Activated T-helper 1 cell treated with anti-CD3 and anti-CD28 coated beads, Interleukin-2, amount 50 U/mL, for 16 hours (primary cell): ENCODE results near the gene TMEM145.
"Not testable (repeated sequence)": the region's sequence is repeated elsewhere in the genome, so short reads cannot be mapped to it uniquely, and the experiment has no call there.

Experiments
- DNase-seq, 2 donors: peaks; one replicate each; pipeline ENCODE4 v3.0.0-alpha.2; 2020; ENCODE audit warnings: low read depth in 1 of 2, low spot score in 1 of 2

TMEM145 gene

DNA sequence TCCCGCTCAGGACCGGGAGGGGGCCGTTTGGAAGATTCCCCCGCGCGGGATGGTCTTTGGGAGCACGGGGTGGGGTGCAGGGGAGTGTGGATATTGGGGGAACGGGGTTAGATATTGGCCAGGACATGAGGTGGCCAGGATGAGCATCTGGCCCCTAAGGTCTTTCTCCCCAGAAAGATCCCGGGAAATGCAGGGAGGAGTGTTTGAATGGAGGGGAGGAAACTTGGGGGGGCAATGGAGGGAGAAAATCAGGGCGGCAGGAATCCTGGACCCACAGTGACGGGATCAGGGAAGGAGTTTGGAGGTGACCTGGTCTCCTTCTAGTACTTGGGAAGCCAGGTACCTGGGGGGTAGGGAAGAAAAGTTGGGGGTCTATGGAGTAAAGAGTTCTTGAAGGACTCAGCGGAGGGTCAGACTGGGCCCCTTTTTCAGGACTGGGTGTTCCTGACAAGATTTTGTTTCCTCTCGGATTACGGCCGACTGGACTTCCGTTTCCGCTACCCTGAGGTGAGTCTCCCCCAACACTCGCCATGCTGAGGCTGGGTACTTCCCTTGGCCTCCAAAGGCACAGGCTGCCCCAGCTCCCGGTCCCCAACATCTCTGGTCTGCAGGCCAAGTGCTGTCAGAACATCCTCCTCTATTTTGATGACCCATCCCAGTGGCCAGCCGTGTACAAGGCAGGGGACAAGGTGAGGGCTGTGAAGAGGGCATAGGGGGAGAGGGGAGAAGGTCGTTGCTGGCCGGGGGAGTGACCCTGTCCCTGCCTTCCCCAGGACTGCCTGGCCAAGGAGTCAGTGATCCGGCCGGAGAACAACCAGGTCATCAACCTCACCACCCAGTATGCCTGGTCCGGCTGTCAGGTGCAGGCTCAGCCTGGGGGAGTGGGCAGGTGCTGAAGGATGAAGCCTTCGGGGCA, 989 bp downstream of the TMEM145 start:
- DNase-seq: no peak

DNA sequence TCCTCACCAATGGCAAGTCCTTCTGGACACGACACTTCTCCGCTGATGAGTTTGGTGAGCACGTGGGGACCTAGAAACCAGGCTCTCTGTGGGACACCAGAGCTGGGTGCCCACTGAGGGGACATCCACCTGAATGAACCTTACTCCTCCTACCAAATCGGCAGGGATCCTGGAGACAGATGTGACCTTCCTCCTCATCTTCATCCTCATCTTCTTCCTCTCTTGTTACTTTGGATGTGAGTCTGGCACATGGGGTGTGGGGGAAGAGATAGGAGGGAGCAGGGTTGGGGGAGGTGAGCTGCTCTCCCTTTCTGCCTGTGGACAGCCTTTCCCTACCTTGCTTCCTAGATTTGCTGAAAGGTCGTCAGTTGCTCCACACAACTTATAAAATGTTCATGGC, 1.9 kb downstream of the TMEM145 start:
- no peak for DNase-seq

DNA sequence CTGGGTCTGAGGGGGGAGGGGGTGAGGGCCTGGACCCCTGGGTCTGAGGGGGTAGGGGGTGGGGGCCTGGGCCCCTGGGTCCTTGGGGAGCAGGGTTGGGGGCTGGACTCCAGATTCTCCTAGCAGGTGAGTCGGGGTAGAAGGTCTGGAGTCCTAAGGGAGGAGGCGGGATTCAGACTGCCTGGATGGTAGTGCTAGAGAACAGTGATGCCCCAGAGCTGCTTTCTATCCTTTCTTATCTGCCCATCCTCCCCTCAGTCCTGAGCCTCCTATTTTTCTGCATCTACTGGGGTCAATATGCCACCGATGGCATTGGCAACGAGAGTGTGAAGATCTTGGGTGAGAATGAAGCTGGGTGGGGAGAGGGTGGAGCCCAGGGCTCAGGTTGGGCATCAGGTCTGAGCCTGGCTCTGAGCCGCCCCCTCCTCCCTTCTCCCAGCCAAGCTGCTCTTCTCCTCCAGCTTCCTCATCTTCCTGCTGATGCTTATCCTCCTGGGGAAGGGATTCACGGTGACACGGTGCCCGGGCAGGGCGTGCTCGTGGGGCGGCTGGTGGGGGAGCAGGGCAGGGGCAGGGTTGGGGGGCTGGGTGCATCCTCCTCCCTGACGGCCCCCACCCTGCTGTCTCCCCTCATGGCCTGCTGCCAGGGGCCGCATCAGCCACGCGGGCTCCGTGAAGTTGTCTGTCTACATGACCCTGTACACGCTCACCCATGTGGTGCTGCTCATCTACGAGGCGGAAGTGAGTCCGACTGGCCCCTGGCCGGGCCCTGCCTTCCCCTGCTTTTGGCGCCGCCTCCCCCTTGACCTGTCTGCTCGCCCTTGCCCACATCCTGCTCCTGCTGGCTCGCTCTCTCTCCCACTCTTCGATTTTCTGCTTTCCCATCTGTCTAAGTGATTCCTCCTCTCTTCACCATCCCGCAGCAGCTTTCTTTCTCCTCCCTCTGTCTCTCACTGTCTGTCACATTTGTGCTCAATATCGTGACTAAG, 3.4 kb downstream of the TMEM145 start:
- DNase-seq: no peak

- DNase-seq: no peak
Measured at GRCh38 chr19:42317535-42317934, 4.4 kb downstream of the TMEM145 start.

DNA sequence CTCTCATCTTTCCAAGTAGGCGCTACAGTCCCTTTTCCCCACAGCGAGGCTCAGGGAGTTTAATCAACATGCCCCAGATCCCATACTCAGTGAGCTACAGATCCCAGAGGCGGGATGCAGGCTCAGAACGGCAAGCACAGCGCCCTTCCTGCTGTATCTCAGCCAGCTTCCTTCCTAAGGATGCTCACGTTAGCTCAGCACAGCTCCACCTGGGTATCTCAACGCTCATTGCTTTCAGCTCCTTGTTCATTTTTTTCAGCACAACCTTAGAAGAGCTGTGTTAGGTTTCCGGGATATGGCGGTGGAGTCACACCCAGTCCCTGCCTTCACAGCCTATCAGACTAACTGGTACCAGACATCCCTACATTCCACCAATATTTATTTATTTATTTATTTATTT, 9.2 kb downstream of the TMEM145 start:
- no peak for DNase-seq

DNA sequence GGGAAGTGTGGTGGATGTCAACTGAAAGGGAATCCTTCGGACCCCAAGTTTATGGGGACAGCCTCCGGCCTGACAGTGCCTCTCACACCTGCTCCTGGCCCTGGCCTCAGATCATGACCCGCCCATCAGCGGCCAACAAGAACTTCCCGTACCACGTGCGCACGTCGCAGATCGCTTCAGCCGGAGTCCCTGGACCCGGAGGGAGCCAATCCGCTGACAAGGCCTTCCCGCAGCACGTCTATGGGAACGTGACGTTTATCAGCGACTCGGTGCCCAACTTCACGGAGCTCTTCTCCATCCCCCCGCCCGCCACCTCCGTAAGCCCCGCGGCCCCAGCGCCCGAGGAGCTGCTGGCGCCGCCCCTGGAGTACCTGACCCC, 10.4 kb downstream of the TMEM145 start:
- DNase-seq: no peak

DNA sequence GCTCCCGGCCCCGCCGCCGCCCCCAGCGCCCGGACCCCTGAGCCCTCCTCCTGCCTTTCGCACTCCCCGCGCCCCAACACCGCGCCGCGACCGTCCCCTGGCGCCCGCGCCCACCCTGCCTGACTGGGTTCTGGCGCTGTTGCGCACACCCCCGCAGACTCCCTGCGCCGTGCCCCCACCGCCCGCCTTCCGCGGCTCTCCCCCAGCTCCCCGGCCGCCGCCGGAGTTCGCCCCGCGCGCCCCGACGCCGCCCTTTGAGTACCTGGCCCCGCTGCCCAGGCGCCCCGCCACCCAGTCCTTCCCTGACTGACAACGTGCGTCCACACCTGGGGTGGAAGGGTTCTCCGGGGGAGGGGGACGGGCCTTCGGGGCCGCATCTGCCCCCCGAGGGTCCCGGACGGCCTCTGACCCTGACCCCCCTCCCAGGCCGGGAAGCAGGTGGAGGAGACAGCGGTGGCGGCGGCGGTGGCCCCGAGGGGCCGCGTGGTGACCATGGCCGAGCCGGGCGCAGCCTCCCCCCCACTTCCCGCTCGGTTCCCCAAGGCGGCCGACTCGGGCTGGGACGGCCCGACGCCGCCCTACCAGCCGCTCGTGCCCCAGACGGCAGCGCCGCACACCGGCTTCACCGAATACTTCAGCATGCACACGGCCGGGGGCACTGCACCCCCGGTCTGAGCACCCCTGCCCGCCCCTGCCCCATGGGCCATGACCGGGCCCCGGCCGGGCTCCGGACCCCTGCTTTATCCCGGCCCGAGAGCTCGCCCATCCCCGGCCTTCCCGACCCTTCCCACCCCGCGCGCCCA, 10.9 kb downstream of the TMEM145 start:
- no peak for DNase-seq

GRCh38 chr19:42324655-42325307, 11.7 kb downstream of the TMEM145 start:
- no peak for DNase-seq

DNA sequence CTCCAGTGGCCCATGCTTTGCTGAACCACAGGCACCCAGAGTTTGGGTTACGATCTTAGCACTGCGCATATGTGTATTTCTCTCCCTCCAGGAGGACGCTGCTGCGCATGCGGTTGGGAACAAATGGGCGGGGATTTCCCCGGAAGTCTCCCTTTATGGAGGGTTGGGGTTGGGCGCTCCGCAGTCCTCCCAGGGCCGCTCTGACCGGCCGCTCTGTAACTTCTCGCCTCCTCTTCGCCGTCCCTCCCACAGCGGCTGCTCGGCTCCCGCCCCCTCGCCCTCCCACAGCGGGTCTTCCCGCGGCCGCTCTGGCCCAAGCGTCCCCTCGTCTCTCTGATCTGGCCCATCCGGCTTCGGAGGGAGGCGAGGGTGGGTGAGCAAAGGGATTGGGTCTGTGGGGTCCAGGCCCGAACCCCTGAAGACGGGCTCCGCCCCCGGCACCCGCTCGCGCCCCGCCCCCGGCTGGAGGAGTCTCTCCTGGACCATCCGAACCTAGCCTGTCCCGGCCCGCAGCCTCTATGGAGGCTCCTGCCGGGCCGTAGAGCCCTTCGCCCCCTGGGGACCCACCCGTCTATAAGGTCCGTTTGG, 12.3 kb downstream of the TMEM145 start, which contains the start of gene MEGF8:
TSS of gene MEGF8 (plus strand) at position 328 of the 588 bp plus-strand sequence. CDS start 609 bp downstream, outside the sequence.
- peak; percentile 94 to 98 for DNase-seq

- no peak for DNase-seq
Measured at GRCh38 chr19:42325896-42326771, 13.0 kb downstream of the TMEM145 start.

- no peak for DNase-seq
Measured at GRCh38 chr19:42326969-42327368, 13.9 kb downstream of the TMEM145 start.

DNA sequence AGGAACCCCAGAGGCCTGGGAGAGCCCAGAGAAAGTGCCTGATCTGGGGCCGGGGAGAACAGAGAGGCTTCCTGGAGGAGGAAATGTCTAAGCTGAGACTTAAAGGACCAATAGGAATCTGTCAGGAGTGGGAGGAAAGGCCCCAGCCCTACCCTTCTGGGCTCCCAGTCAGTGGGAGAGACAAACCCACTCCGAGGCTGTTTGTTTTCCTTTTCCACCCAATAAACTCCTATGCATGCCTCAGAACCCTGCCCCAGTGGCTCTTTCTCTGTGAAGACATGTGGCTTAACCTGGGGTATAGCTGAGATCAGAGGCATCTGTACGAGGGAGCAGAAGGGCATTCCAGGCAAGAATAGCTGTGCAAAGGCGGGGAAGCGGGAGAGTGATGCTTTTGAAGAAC, 14.3 kb downstream of the TMEM145 start:
- DNase-seq: no peak

DNA sequence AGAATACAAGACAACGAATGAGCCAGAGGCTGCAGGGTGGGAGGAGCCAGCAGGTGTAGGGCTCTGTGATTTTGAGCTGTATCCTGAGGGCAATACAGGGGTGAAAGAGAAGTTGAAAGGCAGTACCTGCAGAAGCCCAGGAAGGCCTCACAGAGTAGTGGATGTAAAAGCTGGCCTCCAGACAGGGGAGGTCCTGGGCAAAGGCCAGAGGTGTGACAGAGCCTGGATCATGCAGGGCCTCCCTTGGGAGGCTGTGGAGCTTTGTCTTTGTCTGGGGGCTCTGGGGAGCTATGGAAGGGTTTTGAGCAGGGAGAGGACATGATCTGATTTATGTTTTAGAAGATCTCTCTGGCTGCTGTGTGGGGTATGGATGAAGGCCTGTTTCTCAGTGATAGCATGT, 15.0 kb downstream of the TMEM145 start:
- no peak for DNase-seq

DNA sequence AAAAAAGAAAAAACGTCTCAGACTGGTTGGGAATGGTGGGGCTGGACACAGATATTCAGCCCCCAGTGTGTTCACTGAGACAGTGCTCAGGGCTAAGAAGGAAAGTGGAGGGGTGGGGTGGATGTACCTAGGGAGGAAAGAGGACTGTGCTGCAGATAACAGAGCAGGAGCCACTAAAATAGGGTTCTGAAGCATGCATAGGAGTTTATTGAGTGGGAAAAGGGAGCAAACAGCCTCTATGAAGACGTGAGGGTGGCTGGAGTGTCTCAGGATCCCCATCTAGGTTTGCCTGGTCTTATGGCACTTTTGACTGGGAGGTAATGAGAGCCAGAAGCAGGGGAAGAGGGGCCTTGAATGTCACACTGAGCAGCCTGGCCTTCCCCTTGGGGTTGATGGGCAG, 15.7 kb downstream of the TMEM145 start:
- DNase-seq: no peak

DNA sequence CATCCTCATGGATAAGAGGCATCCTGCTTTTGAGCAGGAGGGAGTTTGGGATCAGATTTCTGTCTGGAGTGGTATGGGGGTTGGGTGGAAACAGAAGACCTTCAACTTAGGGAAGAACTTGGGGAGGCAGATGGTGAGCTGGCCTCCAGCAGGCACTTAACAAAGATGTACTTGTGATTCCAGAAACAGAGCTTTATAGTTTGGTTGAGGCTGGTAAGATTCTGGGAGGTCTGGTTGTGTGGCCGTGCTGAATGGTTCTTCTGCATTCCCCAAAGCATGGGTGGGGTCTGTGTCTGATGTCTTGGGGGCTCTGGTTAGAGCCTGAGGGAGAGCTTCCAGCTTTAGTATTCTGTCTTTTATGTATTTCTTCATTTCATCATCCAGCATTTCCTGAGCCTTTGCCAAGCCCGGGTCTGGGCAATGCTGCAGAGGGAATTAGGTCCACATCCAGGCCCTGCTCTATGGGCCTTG, 17.2 kb downstream of the TMEM145 start:
- no peak for DNase-seq

GRCh38 chr19:42331333-42331732, 18.2 kb downstream of the TMEM145 start:
- not testable (repeated sequence) for DNase-seq

DNA sequence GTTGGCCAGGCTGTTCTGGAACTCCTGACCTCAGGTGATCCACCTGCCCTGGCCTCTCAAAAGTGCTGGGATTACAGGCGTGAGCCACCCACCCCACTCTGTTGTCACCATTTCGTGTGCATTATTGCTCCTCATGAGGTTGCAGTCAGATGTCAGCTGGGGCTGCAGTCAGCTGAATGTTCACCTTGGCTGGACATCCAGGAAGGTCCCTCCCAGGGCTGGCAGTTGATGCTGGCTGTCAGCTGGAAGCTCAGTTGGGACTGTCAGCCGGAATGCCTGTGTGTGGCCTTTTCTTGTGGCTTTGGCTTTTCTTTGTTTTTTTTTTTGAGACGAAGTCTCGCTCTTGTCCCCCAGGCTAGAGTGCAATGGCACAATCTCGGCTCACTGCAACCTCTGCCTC, 18.9 kb downstream of the TMEM145 start:
- DNase-seq: no peak

GRCh38 chr19:42333018-42333417, 19.9 kb downstream of the TMEM145 start:
- DNase-seq: no peak
